ENCODE results near the gene KIAA1614.

The KIAA1614 gene

GRCh38 chr1:180896161-180896560 is 16.5 kb upstream of the KIAA1614 start:
- H3K4me3 ChIP-seq (ENCODE audit: low read depth in 1 of 2, low read length in 1 of 2) = no peak overlapping the region
- TF ChIP-seq CTCF (IDR thresholded peaks at IDR 0.05) = no peak
- H3K9me3 ChIP-seq = no peaks in the 10 kb centered on the region
- no peaks in the 10 kb centered on the region for H3K36me3 ChIP-seq
- H3K27ac ChIP-seq = no peak overlapping the region
- no peaks in the 10 kb centered on the region for H3K27me3 ChIP-seq
- H3K4me1 ChIP-seq (ENCODE audit: control insufficient read depth in 1 of 2, insufficient read depth in 1 of 2, low read depth in 1 of 2, low read length in 1 of 2) = no peaks in the 10 kb centered on the region

- Histone ChIP-seq H3K9me3 (no peaks in the 10 kb centered on the region), H3K4me1 (ENCODE audit: control insufficient read depth in 1 of 2, insufficient read depth in 1 of 2, low read depth in 1 of 2, low read length in 1 of 2) (no peaks in the 10 kb centered on the region), H3K27me3 (no peaks in the 10 kb centered on the region), H3K36me3 (no peaks in the 10 kb centered on the region), H3K4me3 (ENCODE audit: low read depth in 1 of 2, low read length in 1 of 2) (no peak overlapping the region), H3K27ac (no peak overlapping the region)
- no peak for TF ChIP-seq CTCF (IDR thresholded peaks at IDR 0.05)
Observed at GRCh38 chr1:180898441-180899219, 14.1 kb upstream of the KIAA1614 start.

DNA sequence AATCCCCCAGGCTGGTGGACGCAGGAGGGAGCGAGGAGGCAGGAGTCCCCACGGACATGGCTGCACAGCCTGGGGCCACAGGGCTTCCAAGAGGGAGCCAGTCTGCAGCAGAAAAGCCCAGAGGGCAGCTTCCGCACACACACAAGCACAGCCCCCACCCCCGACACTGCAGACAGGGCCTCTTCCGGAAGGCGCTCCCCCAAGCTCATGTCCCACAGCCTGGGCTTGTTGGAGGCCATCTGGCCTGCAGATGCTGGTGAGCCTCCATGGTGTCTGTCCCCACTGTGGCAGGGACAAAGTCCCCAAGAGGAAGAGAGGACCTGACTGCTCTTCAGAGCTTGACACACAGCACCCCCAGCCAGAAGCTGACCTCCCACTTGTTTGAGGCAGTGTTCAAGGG is 13.4 kb upstream of the KIAA1614 start:
- TF ChIP-seq CTCF (IDR thresholded peaks at IDR 0.05) = no peak
- H3K27me3 ChIP-seq = no peaks in the 10 kb centered on the region
- H3K27ac ChIP-seq = no peak overlapping the region
- no peaks in the 10 kb centered on the region for H3K9me3 ChIP-seq
- H3K36me3 ChIP-seq = no peaks in the 10 kb centered on the region
- no peak overlapping the region for H3K4me3 ChIP-seq (ENCODE audit: low read depth in 1 of 2, low read length in 1 of 2)
- no peaks in the 10 kb centered on the region for H3K4me1 ChIP-seq (ENCODE audit: control insufficient read depth in 1 of 2, insufficient read depth in 1 of 2, low read depth in 1 of 2, low read length in 1 of 2)

GRCh38 chr1:180901076-180901990 is 11.4 kb upstream of the KIAA1614 start:
- Histone ChIP-seq H3K27ac (no peak overlapping the region), H3K4me3 (ENCODE audit: low read depth in 1 of 2, low read length in 1 of 2) (no peak overlapping the region), H3K4me1 (ENCODE audit: control insufficient read depth in 1 of 2, insufficient read depth in 1 of 2, low read depth in 1 of 2, low read length in 1 of 2) (no peaks in the 10 kb centered on the region), H3K27me3 (no peaks in the 10 kb centered on the region), H3K9me3 (no peaks in the 10 kb centered on the region), H3K36me3 (no peaks in the 10 kb centered on the region)
- TF ChIP-seq CTCF (IDR thresholded peaks at IDR 0.05) = no peak

- Histone ChIP-seq H3K4me3 (ENCODE audit: low read depth in 1 of 2, low read length in 1 of 2) (no peak overlapping the region), H3K27ac (no peak overlapping the region), H3K9me3 (no peaks in the 10 kb centered on the region), H3K36me3 (no peaks in the 10 kb centered on the region), H3K27me3 (no peaks in the 10 kb centered on the region), H3K4me1 (ENCODE audit: control insufficient read depth in 1 of 2, insufficient read depth in 1 of 2, low read depth in 1 of 2, low read length in 1 of 2) (no peaks in the 10 kb centered on the region)
- TF ChIP-seq CTCF (IDR thresholded peaks at IDR 0.05) = no peak
Observed at GRCh38 chr1:180902541-180902940, 10.2 kb upstream of the KIAA1614 start.

All from neutrophil (primary cell).